ENCODE data around the gene SYNDIG1L.

The SYNDIG1L gene

GRCh38 chr14:74364271-74364880, 61.6 kb downstream of the SYNDIG1L start:
- in situ Hi-C loops (cut with HindIII; ENCODE audit: low sequenced_read_pairs) = no loop called here

- in situ Hi-C loops (cut with HindIII; ENCODE audit: low sequenced_read_pairs) = no loop called here
These were observed 63.6 kb downstream of the SYNDIG1L start for GRCh38 chr14:74362361-74362915.

- in situ Hi-C loops (cut with HindIII; ENCODE audit: low sequenced_read_pairs) = no loop called here
These were observed 65.8 kb downstream of the SYNDIG1L start for GRCh38 chr14:74360163-74360562.

- in situ Hi-C loops (cut with HindIII; ENCODE audit: low sequenced_read_pairs) = no loop called here
These were observed 67.7 kb downstream of the SYNDIG1L start for GRCh38 chr14:74358176-74358829.

- in situ Hi-C loops (cut with HindIII; ENCODE audit: low sequenced_read_pairs) = no loop called here
These were observed 68.4 kb downstream of the SYNDIG1L start for GRCh38 chr14:74357585-74357984.

GRCh38 chr14:74356892-74357575, 69.0 kb downstream of the SYNDIG1L start:
- in situ Hi-C loops (cut with HindIII; ENCODE audit: low sequenced_read_pairs) = no loop called here

All from endothelial cell of hepatic sinusoid (primary cell).